Stomach (tissue), 4 donors: Measurements from ENCODE around the gene DPAGT1.

Experiments
- CTCF ChIP-seq, 7 experiments: fragments of 450-650 bp in 4 of 7; fragments of 200-600 bp in 3 of 7; sonication (generic) in 3 of 7; IDR thresholded peaks; one replicate each; pipeline ENCODE4 v1.5.1; 2016 to 2019; ENCODE audit warnings: antibody characterized with exemption in 7 of 7, control low read depth in 2 of 7, mild to moderate bottlenecking in 1 of 7
- EP300 ChIP-seq: sonication (generic); formaldehyde crosslinking; IDR thresholded peaks from one replicate; pipeline ENCODE4 v1.6.1; 2017; ENCODE audit warnings: antibody characterized with exemption
- POLR2A ChIP-seq, 4 donors: fragments of 450-650 bp; IDR thresholded peaks; one replicate each; pipeline ENCODE4 v1.6.1; 2016; ENCODE audit warnings: antibody characterized with exemption in 4 of 4, control low read depth in 2 of 4, mild to moderate bottlenecking in 1 of 4, moderate library complexity in 1 of 4
- POLR2AphosphoS5 ChIP-seq, 3 donors: sonication (generic); formaldehyde crosslinking; IDR thresholded peaks; one replicate each; pipeline ENCODE4 v1.6.1; 2016; ENCODE audit warnings: antibody characterized with exemption in 3 of 3

- TF ChIP-seq CTCF (IDR thresholded peaks at IDR 0.05) (no peak), POLR2A (IDR thresholded peaks at IDR 0.05) (no peak), POLR2AphosphoS5 (IDR thresholded peaks at IDR 0.05) (no peak), EP300 (no peak)
Observed at GRCh38 chr11:119115484-119116234, 14.0 kb upstream of the DPAGT1 start.
